Loucy (cell line): ENCODE results near the gene EFCAB3.
"Not testable (repeated sequence)": the region's sequence is repeated elsewhere in the genome, so short reads cannot be mapped to it uniquely, and the experiment has no call there.

Source experiments
- H2AFZ ChIP-seq: fragments of 200-600 bp; sonication (generic); 2 replicates; pipeline ENCODE4 v1.6.0; 2016; ENCODE audit warnings: antibody characterized with exemption, mild to moderate bottlenecking, low read length, moderate library complexity
- H3F3A ChIP-seq: fragments of 200-600 bp; 2 replicates; pipeline ENCODE4 v1.6.0; 2016; ENCODE audit warnings: antibody characterized with exemption, low read depth, mild to moderate bottlenecking
- H3K27me3 ChIP-seq: fragments of 200-600 bp; sonication (generic); 2 replicates; pipeline ENCODE4 v1.6.1; 2014; ENCODE audit warnings: low read length, mild to moderate bottlenecking; ENCODE audit not compliant: insufficient read depth, poor library complexity, severe bottlenecking
- H3K36me3 ChIP-seq: fragments of 200-600 bp; sonication (generic); 2 replicates; pipeline ENCODE4 v1.6.1; 2016; ENCODE audit warnings: low read length; ENCODE audit not compliant: insufficient read depth
- H3K4me1 ChIP-seq: fragments of 200-600 bp; sonication (generic); 2 replicates; pipeline ENCODE4 v1.5.1; 2014; ENCODE audit warnings: low read length, mild to moderate bottlenecking; ENCODE audit not compliant: insufficient read depth, poor library complexity, severe bottlenecking
- H3K4me2 ChIP-seq: fragments of 200-600 bp; sonication (generic); 2 replicates; pipeline ENCODE4 v1.6.0; 2014; ENCODE audit warnings: antibody characterized with exemption, low read length, low read depth, mild to moderate bottlenecking; ENCODE audit not compliant: poor library complexity, severe bottlenecking
- H3K4me3 ChIP-seq: fragments of 200-600 bp; sonication (generic); 2 replicates; pipeline ENCODE4 v1.5.1; 2014; ENCODE audit warnings: low read length, mild to moderate bottlenecking, mixed read lengths; ENCODE audit not compliant: poor library complexity, severe bottlenecking
- H3K79me2 ChIP-seq: fragments of 200-600 bp; sonication (generic); 2 replicates; pipeline ENCODE4 v1.6.1; 2014; ENCODE audit warnings: low read length; ENCODE audit not compliant: insufficient read depth
- H3K9ac ChIP-seq: fragments of 200-600 bp; sonication (generic); 2 replicates; pipeline ENCODE4 v1.6.0; 2014; ENCODE audit warnings: mild to moderate bottlenecking, low read depth, low read length, moderate library complexity; ENCODE audit not compliant: poor library complexity, severe bottlenecking
- H3K9me2 ChIP-seq: fragments of 200-600 bp; sonication (generic); replicated peaks from 2 replicates; pipeline ENCODE4 v1.6.1; 2016; ENCODE audit warnings: low read depth, low read length, mixed read lengths
- H3K9me3 ChIP-seq: fragments of 200-600 bp; sonication (generic); 2 replicates; pipeline ENCODE4 v1.6.1; 2014; ENCODE audit warnings: mild to moderate bottlenecking, antibody characterized with exemption, low read length, low read depth; ENCODE audit not compliant: insufficient read depth
- H4K20me1 ChIP-seq: fragments of 200-600 bp; sonication (generic); 2 replicates; pipeline ENCODE4 v1.6.0; 2014; ENCODE audit warnings: antibody characterized with exemption, low read length, mild to moderate bottlenecking; ENCODE audit not compliant: insufficient read depth, poor library complexity, severe bottlenecking
- CTCF ChIP-seq: fragments of 200-600 bp; sonication (generic); conservative IDR thresholded peaks from 2 replicates; pipeline ENCODE4 v1.5.1; 2014; ENCODE audit warnings: mild to moderate bottlenecking, antibody characterized with exemption, low read length
- EZH2phosphoT487 ChIP-seq: fragments of 200-600 bp; IDR thresholded peaks from 2 replicates; pipeline ENCODE4 v1.6.1; 2018; ENCODE audit warnings: antibody characterized with exemption, mild to moderate bottlenecking, moderate library complexity, borderline replicate concordance

EFCAB3 gene

DNA sequence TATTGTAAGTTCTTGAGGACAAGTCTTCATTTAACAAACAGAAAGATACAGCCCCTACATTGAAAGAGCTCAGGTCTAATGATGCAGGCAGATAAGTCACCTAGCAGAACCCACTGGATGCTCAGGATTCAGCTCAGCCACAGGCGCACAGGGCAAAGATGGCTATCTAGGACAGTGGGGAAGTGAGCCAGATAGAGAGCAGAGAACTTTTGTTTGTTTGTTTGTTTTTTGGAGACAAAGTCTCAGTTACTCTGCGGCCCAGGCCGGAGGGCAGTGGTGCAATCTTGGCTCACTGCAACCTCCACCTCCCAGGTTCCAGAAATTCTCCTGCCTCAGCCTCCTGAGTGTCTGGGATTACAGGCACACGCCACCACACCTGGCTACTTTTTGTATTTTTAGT, 63.7 kb downstream of the EFCAB3 start:
- Histone ChIP-seq H3K36me3 (peaks cover 43% of the 10 kb centered on the region; the same call in 1 of the 2 replicates), H3K9me2 (no peaks in the 10 kb centered on the region)

GRCh38 chr17:62445791-62446190, 65.4 kb downstream of the EFCAB3 start:
- H3F3A ChIP-seq, H3K27me3 ChIP-seq, H3K9me3 ChIP-seq, H3K9me2 ChIP-seq, H3K79me2 ChIP-seq, H2AFZ ChIP-seq, H3K4me1 ChIP-seq, H4K20me1 ChIP-seq, H3K4me3 ChIP-seq, H3K4me2 ChIP-seq, H3K9ac ChIP-seq: not testable (repeated sequence)
- peaks cover 40% of the 10 kb centered on the region; the same call in 1 of the 2 replicates for H3K36me3 ChIP-seq

More for the DNA sequence above, 63.7 kb downstream of the EFCAB3 start:
- H3K4me3 ChIP-seq, result no peak overlapping the region
- no peak overlapping the region for H3K4me2 ChIP-seq
- TF ChIP-seq CTCF (no peak), EZH2phosphoT487 (no peak)
- H4K20me1 ChIP-seq, result no peaks in the 10 kb centered on the region
- H3K9me3 ChIP-seq, result no peaks in the 10 kb centered on the region
- no peaks in the 10 kb centered on the region for H3K27me3 ChIP-seq
- H3K79me2 ChIP-seq, result no peaks in the 10 kb centered on the region
- no peak overlapping the region for H3K9ac ChIP-seq
- H3K4me1 ChIP-seq, result no peaks in the 10 kb centered on the region
- no peak overlapping the region for H2AFZ ChIP-seq
- no peaks in the 10 kb centered on the region for H3F3A ChIP-seq

DNA sequence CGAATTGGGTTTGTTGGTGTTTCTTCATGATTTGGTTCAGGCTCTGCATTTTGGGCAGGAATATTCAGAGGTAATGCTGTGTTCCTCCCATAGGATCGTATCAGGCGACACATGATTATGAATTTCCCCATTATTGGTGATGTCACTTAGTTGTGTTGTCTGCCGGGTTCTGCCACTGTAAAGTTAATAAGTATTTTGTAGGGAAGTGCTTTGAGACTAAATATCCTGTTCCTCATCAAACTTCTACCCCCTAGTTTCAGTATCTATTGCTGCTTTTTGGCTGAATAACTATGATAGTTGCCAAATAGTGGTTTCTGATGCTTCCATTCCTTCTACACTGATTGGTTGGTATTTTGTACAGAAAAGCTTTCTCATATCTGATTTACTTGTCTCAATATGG, 71.8 kb downstream of the EFCAB3 start:
- H3K4me3 ChIP-seq, H4K20me1 ChIP-seq, H3K4me2 ChIP-seq, H3F3A ChIP-seq, H3K9me3 ChIP-seq, H3K79me2 ChIP-seq, H3K9ac ChIP-seq, H2AFZ ChIP-seq, H3K9me2 ChIP-seq, H3K4me1 ChIP-seq, H3K27me3 ChIP-seq: not testable (repeated sequence)
- H3K36me3 ChIP-seq, result peaks cover 14% of the 10 kb centered on the region; the same call in 1 of the 2 replicates

DNA sequence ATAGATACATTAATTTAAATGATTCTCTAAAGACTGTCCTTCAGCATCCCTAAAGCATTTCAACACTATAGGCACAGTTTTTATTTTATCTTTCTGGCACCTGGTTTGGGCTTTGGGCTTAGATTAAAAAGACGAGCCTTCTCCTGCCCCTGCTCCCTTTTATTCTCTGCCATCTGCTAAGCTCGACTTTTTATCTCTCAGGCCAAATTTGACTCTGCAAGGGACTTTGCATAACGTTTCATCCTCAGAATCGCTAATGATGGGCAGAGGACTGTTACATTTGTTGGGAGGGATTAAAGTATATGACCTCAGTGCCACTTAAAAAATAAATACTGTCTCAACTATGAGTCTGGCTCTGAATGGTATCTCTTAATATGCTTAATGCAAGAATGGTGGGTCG, 72.7 kb downstream of the EFCAB3 start:
- not testable (repeated sequence) for H2AFZ ChIP-seq, H3K27me3 ChIP-seq, H3K4me3 ChIP-seq, H3K4me2 ChIP-seq, H3K4me1 ChIP-seq, H3K9ac ChIP-seq, H3K9me3 ChIP-seq, H4K20me1 ChIP-seq, H3K36me3 ChIP-seq, H3K79me2 ChIP-seq, H3F3A ChIP-seq, H3K9me2 ChIP-seq

- not testable (repeated sequence) for H3K4me1 ChIP-seq, H3K9me2 ChIP-seq, H3K4me3 ChIP-seq, H3K79me2 ChIP-seq, H3K4me2 ChIP-seq, H3K9ac ChIP-seq, H2AFZ ChIP-seq, H3F3A ChIP-seq, H4K20me1 ChIP-seq, H3K36me3 ChIP-seq, H3K9me3 ChIP-seq, H3K27me3 ChIP-seq
Measured at GRCh38 chr17:62453656-62454055, 73.3 kb downstream of the EFCAB3 start.

GRCh38 chr17:62454111-62454510, 73.8 kb downstream of the EFCAB3 start:
- H3K9me3 ChIP-seq, H3K4me1 ChIP-seq, H3F3A ChIP-seq, H3K4me2 ChIP-seq, H4K20me1 ChIP-seq, H3K27me3 ChIP-seq, H3K9ac ChIP-seq, H3K36me3 ChIP-seq, H2AFZ ChIP-seq, H3K4me3 ChIP-seq, H3K9me2 ChIP-seq, H3K79me2 ChIP-seq: not testable (repeated sequence)
